GM19238 (cell line): Measurements from ENCODE around the gene APOL5.
"Not testable (repeated sequence)": the region's sequence is repeated elsewhere in the genome, so short reads cannot be mapped to it uniquely, and the experiment has no call there.

Source experiments
- DNase-seq: peaks from one replicate; pipeline ENCODE4 v3.0.0; 2011; ENCODE audit warnings: low spot score; ENCODE audit not compliant: insufficient read length

The APOL5 gene, protein sequence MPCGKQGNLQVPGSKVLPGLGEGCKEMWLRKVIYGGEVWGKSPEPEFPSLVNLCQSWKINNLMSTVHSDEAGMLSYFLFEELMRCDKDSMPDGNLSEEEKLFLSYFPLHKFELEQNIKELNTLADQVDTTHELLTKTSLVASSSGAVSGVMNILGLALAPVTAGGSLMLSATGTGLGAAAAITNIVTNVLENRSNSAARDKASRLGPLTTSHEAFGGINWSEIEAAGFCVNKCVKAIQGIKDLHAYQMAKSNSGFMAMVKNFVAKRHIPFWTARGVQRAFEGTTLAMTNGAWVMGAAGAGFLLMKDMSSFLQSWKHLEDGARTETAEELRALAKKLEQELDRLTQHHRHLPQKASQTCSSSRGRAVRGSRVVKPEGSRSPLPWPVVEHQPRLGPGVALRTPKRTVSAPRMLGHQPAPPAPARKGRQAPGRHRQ

DNA sequence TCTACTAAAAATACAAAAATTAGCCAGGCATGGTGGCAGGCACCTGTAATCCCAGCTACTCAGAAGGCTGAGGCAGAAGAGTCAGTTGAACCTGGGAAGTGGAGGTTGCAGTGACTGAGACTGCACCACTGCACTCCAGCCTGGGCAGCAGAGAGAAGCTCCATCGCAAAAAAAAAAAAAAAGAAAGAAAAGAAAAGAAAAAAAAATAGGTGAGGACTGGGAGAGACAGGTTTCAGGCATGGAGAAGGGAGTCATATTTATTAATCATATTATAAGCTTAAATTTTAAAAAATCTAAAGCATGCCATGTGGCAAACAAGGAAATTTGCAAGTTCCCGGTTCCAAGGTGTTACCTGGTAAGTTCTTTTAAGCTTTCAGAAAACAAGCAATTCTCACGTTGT is at the start of gene APOL5:
Gene APOL5, plus strand, starts transcription at position 301 of the 400 bp plus-strand sequence. Its CDS starts 0 bp downstream, at position 301.
- DNase-seq: no peak

DNA sequence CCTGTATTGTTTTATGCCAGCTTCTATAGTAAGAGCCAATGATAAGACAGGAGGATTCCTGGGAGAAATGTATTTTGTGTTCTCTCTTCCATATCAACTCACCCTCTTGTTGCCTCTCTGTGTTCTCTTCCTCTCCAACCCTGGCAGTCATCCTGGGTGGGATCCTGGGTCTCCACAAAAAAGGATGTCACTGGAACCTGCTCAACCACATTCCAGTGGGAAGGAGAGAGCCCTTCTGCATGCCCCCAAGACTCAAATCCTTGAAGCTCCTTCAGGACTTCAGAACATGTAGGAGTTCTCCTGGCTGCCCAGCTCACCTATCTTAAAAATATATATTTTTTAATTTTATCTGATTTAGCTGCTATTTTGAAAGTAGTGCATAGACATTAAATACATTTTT is 43.3 kb upstream of the APOL5 start:
- no peak for DNase-seq

DNA sequence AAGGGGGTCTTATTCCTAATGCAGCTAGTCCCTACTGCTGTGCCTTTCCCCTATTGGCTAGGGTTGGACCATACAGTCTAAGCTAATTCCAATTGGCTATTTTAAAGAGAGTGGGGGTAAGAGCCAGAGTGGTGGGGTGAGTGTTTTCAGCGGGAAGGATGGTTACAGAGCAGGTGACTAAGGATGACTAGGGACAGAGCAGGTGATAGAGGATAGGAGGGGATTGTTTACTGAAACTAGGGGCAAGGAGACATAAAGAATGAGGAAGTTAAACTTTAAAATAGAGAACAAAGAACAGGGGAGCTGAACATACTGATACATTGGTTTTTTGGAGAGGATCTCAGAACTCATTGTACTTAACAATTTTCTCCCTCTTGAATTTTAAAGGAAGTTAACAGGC is 41.6 kb upstream of the APOL5 start:
- not testable (repeated sequence) for DNase-seq

DNA sequence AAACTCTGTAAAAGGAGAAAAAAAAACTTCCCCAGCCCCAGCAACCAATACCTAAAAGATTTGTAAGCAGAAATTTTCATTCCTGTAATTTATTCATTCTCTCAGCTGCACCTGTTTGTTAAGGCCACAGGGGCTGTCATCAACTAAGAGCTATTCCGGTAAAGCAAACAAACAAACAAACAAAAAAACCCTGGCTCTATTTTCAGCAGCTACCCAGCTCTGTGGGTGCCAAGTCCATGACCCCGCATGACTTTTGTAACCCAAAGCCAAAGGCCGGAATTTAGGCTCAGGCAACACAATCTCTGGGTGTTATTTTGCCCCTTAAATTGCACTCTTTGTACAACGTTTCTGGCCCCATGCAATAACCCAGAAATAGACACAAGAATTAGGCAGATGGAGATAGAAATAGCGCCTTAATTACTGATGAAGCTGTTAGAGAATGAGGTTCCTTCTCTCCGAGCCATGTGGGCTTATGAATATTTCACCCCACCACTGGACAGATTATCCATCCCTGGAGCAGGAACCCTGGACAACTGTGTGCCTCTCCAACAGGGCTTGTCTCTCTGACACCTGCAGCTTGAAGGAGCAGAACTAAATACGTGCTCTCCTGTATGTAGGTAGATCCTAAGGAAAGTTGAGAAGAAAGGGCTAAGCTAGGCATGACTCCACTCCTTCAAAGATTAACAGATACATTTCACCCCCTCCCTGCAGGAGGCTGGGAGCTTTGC is 40.0 kb upstream of the APOL5 start:
- no peak for DNase-seq

DNA sequence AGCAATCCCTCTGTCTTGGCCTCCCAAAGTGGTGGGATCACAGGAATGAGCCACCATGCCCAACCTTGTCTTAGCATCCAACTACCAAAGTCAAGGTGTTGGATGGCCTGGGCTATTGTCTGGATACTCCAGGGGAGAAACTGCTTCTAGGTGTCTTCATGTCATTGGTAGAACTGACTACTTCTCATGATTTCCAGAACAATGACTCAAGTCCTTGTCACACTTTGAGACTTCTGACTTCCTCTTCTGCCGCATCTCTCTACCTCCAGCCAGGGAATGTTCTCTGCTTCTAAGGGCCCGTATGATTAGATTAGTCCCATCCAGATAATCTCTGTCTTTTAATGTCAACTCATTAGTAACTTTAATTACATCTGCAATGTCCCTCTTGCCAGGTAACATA is 38.8 kb upstream of the APOL5 start:
- DNase-seq: no peak

DNA sequence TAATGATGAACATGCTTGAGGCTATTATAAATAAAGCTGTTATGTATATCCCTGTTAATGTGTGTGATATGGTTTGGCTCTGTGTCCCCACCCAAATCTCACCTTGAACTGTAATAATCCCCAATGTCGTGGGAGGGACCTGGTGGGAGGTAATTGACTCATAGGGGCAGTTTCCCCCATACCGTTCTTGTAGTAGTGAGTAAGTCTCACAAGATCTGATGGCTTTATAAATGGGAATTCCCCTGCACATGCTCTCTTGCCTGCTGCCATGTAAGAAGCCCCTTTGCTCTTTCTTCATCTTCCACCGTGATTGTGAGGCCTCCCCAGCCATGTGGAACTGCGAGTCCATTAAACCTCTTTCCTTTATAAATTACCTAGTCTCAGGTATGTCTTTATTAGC is 38.2 kb upstream of the APOL5 start:
- DNase-seq: not testable (repeated sequence)

DNA sequence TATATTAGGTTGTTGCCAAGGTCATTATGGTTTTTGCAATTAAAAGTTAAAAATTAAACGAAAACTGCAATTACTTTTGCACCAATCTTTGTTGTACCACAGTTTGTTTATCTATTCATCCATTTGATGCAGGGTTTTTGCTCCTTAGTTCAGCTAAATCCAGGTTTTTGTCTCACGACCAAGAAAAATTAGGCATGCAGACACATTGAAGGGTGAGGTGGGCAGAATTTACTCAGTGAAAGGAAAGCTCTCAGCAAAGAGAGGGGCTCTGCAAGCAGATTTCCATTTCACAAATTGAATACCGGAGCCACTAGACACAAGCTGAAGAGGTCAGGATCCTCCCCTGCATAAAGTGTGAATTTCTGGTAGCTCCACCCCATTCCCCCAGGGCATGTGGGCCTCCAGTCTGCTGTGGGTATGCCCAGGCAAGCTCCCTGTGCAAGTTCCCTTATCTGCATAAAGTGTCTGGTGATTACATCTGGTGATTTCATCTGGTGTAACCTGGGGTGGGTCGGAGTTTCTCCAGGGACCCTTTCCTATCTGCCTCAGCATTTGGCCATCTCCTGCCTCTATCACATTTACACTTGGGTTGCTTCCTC is 36.1 kb upstream of the APOL5 start:
- no peak for DNase-seq

DNA sequence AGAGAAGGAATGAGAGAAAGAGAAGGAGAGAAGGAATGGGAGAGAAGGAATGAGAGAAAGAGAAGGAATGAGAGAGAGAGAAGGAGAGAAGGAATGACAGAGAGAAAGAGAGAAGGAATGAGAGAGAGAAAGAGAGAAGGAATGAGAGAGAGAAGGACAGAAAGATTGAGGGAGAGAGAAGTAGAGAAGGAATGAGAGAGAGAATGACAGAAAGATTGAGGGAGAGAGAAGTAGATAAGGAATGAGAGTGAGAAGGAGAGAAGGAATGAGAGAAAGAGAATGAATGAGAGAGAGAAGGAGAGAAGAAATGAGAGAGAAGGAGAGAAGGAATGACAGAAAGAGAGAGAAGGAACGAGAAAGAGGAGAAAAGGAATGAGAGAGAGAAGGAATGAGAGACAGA is 34.1 kb upstream of the APOL5 start:
- DNase-seq: no peak

DNA sequence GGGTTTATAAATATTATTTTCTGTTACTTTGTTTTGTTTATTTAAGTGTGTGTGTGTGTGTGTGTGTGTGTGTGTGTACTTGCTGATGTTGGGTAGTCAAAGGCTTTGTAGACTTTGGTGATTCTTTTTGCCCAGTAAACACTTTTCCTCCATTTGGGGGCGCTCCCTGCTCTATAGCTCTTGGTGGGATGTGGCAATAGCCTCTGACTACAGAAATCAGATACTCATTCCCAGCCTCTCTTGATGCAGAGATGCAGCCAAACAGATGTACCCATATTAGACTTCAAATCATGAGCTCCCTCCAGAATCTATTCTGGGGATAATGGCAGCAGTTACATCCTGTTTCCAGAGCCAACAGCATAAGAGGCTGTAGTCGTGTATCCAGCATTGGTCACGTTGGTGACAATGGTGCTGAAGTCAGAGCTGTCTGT is 33.4 kb upstream of the APOL5 start:
- DNase-seq: no peak

DNA sequence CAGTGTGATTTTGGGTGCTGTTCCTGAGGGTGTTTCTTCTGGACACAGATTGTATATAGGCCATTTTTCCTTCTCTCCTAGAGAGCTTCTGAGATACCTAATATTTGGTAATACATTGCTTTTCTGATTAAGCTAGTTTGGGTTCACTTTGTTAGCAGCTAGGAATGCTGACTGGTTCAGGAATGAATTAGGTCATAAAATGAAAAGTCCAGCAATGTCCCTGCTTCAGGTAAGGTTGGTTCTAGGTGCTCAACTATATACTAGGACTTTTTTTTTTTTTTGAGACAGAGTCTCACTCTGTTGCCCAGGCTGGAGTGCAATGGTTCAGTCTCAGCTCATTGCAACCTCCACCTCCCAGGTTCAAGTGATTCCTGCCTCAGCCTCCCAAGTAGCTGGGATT is 32.9 kb upstream of the APOL5 start:
- no peak for DNase-seq

DNA sequence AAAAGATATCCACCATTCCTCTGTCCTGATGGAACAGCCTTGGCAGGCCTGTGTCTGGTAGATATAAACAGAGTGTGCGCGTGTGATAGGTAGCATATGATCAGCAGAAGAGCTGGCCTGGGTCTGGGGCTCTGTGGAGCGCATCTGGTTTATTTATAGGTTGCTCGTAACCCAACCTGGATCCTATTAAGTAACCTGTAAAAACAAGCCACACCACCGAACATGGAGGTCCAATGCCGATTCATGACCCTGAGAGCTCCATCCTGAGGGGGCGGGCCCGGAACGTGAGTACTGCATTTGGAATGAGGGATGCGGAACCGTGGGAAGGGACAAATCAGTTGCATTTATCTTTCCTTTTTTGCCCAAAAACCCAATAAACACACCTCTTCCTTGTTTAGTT is 31.9 kb upstream of the APOL5 start:
- no peak for DNase-seq

DNA sequence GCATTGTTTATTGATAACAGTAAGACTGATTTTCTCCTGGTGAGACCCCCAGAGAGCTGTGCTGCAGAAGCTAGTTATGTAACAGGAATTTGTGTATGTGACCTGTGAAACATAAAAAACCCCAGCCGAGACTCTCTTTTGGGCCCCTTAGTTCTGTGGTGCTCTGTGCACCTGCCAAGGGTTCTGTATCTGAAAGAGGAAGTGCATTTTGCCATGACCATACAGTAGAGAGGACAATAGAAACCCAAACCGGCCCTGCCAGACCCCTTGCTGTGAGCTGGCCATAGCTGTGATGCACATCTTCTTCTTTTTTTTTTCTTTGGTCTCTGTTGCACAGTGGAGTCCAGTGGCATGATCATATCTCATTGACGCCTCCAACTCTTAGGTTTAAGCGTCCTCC is 31.4 kb upstream of the APOL5 start:
- no peak for DNase-seq

DNA sequence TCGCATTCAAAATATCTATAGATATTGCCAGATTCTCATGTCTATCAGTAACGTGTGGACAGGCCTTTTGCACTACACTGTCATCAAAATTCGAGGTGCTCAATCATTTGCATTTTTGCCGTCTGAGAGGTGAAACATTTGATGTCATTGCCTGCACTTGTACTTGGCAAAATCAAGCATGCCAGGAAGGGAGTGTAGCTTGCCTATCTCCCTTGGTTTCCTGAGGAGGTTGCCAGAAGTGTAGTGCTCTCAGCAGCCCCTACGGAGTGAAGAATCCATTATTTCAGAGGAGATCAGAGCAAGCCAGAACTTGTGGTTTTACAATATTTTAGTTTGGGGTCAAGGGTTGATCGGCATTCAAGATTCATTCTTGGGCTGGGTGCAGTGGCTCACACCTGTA is 30.2 kb upstream of the APOL5 start:
- DNase-seq: no peak

DNA sequence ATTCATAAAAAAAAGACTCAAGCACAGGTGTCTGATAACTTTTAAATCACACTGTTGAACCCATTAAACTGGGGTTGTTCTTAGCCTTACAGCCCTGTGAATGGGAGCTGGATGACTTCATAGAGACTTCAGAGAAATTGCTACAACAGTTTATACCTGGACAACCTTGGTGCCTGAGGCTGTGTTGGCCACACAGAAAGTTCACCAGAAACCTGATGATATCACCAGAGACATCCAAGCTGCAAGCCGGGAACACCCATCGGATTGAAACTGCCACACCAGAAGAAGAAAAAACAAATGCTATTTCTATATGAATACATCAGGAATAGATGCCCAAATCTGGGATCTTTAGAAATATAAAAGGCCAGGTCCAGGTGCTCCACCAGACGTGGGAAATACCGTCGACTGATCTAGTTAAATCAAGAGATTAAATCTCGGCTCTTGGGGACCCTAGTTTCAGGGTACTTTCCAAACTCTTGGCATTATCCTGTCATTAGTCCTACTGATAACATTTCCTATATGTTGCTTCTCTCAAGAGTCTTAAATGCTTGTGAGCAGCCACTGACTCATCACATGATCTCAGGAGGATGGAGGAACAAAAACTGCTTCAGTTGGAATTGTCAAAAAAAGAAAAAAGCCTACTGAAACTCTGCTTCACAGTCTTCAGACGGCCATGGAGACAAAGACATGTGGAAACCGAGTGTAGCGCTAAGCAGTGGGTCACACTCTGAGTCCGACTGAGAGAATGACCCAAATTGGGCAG is 28.6 kb upstream of the APOL5 start:
- no peak for DNase-seq

DNA sequence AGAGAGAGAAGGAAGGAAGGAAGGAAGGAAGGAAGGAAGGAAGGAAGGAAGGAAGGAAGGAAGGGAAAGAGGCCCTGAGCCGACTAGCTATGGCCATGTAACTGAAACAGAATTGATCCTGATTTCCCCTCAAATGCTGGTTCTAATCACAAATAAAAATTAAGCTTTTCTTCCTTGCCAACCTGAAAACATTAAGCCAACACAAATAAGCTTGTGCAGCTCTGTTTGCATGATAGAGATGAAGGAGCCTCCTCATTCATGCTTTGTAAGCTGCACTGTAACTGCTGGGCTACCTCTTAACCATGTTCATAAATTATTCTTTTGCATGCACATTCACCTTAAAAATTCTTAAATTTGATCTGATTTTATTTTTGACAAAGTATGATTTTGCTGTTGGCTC is 27.7 kb upstream of the APOL5 start:
- no peak for DNase-seq

DNA sequence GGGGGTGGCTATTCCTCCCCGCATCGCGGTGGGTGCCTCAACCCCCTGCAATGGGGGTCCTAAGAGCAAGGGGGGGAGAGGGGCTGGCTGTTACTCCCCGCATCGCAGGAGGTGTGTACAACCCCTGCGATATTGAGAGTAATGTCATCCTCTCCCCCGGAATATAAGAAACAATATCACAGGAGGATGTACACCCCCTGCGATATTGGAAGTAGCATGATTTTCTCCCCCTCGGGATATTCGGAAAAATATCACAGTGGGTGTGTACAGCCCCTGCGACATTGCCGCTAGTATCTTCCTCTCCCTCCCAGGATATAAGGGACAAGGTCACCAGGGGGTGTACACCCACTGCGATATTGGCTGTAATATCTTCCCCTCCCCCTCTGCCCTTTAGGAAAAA is 22.5 kb upstream of the APOL5 start:
- no peak for DNase-seq

DNA sequence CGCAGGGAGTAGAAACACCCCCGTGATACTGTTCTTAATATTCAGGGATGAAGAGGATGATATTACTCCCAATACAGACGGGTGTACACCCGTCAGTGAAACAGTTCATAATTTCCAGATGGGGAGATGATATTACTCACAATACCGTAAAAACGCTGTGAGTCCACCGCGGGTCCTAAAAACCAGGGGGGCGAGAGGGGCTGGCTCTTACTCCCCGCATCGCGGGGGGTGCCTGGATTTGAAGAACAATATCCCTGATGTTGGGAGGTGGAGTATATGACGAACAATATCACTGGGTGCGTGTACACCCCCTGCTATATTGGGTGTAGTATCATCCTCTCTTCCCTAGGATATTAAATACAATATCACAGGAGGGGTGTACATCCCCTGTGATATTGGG is 20.5 kb upstream of the APOL5 start:
- no peak for DNase-seq

DNA sequence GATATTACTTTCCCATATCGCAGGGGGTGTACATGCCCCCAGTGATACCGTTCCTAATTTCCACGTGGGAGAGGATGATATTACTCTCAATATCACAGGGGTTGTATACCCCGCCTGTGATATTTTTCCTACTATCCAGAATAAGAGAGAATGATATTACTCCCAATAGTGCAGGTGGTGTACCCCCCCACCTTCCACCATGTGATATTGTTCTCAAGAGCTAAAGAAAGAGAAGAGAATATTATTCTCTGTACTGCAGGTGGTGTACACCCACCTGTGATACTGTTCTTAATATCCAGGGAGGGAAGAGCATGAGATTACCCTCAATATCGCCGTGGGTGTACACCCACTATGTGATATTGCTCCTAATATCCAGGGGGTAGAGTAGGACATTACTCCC is 17.8 kb upstream of the APOL5 start:
- DNase-seq: not testable (repeated sequence)

DNA sequence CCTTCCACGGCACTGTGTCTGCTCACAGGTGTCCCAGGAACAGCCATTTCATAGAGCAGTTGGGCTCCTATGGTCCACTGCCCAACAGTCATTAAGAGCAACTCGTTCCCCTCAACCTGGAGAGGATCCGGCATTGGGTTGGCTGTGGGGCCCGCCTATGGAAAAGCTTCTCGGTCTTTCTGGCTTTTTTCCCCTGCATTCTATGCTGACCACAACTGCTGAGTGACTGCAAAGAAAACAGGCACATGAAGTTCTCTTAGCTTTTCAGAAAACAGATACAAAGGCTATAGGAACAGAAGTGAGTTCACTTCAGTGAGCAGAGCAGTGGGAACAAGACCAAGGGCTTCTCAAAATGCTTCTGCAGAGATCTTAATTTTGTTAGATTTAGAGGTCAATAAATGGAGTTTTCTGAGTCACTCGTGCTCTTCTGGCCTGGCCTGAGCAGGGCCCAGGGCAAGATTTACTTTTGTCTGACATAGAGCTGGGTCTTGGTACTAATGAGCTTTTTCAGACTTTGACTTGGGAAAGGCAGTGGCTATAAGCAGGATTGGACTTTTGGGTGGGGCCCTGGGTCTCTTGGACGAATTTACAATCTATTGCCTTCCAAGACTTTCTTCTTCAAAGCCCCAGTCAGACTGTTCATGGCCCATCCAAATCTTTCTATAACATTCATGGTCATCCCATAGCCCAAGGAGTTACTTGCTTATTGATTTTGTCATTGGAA is 13.6 kb upstream of the APOL5 start:
- no peak for DNase-seq

DNA sequence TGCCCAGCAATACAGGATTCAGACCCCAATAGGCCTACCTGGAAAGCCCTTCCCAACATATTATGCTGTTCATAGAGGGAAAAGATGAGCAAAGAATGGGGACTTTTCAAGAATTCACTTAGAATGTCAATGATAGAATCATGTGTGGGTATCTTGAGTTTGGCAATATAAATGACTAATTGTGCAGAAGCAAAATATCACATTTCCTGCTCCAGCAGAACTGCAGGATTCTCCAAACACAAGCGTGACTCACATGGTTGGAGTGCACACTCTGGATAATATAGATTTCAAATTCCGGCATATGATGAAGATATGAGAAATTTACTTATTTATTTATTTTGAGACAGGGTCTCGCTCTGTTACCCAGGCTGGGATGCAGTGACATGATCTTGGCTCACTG is 12.5 kb upstream of the APOL5 start:
- DNase-seq: no peak

DNA sequence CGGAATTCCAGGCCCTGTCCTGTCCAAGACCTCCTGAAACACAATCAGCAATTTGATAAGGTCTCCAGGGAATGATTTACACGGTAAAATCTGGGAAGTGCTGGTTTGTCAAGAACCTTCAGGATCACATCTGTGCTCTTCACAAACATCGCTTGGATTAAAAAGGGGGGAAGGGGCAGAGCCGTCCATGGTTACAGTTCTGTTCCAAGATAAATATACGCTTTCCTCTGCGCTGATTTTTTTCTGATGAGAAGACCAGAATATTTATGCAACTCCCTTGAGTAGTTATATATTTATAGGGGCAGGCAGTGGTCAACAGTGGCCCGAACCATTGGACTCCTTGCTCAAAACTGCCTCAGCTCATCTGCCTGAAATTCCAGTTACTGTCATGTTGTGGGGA is 9.2 kb upstream of the APOL5 start:
- DNase-seq: no peak
